ENCODE data around the gene CXCR5. TPM values are rescaled to one million over a fixed set of nuclear protein-coding genes. Genes with fewer than 3 reads are reported as not detected.

CXCR5 gene
- total RNA-seq, 2 donors from 2014 or later, result 0.07 TPM; not detected in 1

GRCh38 chr11:118947091-118947490, 63.4 kb downstream of the CXCR5 start:
- no peak overlapping the region for H3K27ac Mint-ChIP-seq
- H3K9me3 ChIP-seq (ENCODE audit: control insufficient read depth, low read length), result no peaks in the 10 kb centered on the region
- H3K9me3 Mint-ChIP-seq, result no peaks in the 10 kb centered on the region
- H3K27me3 Mint-ChIP-seq (ENCODE audit: insufficient read depth), result peaks cover 37% of the 10 kb centered on the region
- H3K4me3 ChIP-seq (ENCODE audit: low read length), result no peak overlapping the region
- no peak for DNase-seq
- no peaks in the 10 kb centered on the region for H3K4me1 ChIP-seq (ENCODE audit: control insufficient read depth, insufficient read depth, low read length)
- H3K27me3 ChIP-seq (ENCODE audit: control insufficient read depth, insufficient read depth, low read length, poor library complexity, severe bottlenecking), result no peaks in the 10 kb centered on the region
- H3K4me1 Mint-ChIP-seq, result no peaks in the 10 kb centered on the region
- no peak overlapping the region for H3K9ac ChIP-seq (ENCODE audit: extremely low read depth, low read length, poor library complexity, severe bottlenecking)
- no peak overlapping the region for H3K4me3 Mint-ChIP-seq
- 80% methylated on average over 1 of the region's 2 CpGs for WGBS, 2 experiments (ENCODE audit: insufficient coverage in 1 of 2, insufficient read length in 1 of 2)
- no peak for TF ChIP-seq CTCF (conservative IDR thresholded peaks at IDR 0.05)
- H3K36me3 ChIP-seq (ENCODE audit: control insufficient read depth, insufficient read depth, low read length), result no peaks in the 10 kb centered on the region
- H3K27ac ChIP-seq (ENCODE audit: low read depth, low read length), result no peak overlapping the region
- H3K36me3 Mint-ChIP-seq (ENCODE audit: low read depth), result no peaks in the 10 kb centered on the region

Small RNA genes lying within 50 kb of the gene (microRNA-seq; reads per million reads assigned to microRNA genes)
- not detected for gene MIR4492 (ENCODE audit: borderline microRNAs expressed)

Other genes with a start within 250 kb of the CXCR5 start
- gene TREH, start 204.2 kb upstream of the CXCR5 start, total RNA-seq, result not detected
- 100 to 1,000 TPM; 103 to 133 TPM for gene DDX6, start 92.7 kb upstream of the CXCR5 start, total RNA-seq
- gene BCL9L, start 42.0 kb downstream of the CXCR5 start, total RNA-seq, result 10 to 100 TPM; 73.9 to 77.3 TPM
- under 1 TPM in 1 of 2 donors, not detected in 1; 0.38 TPM for gene UPK2, start 72.4 kb downstream of the CXCR5 start, total RNA-seq
- not detected for gene FOXR1, start 87.9 kb downstream of the CXCR5 start, total RNA-seq
- gene CENATAC, start 114.2 kb downstream of the CXCR5 start, total RNA-seq, result 10 to 100 TPM; 38.7 to 43.3 TPM
- 1,000 to 10,000 TPM; 1,289 to 1,299 TPM for gene RPS25, start 134.5 kb downstream of the CXCR5 start, total RNA-seq
- 10 to 100 TPM; 60.0 to 66.8 TPM for gene TRAPPC4, start 134.9 kb downstream of the CXCR5 start, total RNA-seq
- gene SLC37A4, start 147.0 kb downstream of the CXCR5 start, total RNA-seq, result 10 to 100 TPM; 63.6 to 75.3 TPM
- 100 to 1,000 TPM; 277 to 315 TPM for gene HYOU1, start 173.3 kb downstream of the CXCR5 start, total RNA-seq
- gene VPS11, start 183.9 kb downstream of the CXCR5 start, total RNA-seq, result 10 to 100 TPM; 26.9 to 29.1 TPM
- gene HMBS, start 201.0 kb downstream of the CXCR5 start, total RNA-seq, result 10 to 100 TPM; 45.9 to 54.8 TPM
- 10 to 100 TPM; 49.4 to 51.9 TPM for gene DPAGT1, start 218.0 kb downstream of the CXCR5 start, total RNA-seq
- gene C2CD2L, start 223.5 kb downstream of the CXCR5 start, total RNA-seq, result 1 to 10 TPM; 2.4 to 3.1 TPM
- 10 to 100 TPM; 43.8 to 44.8 TPM for gene HINFP, start 237.7 kb downstream of the CXCR5 start, total RNA-seq